Nephron (organoid): ENCODE data around the gene MRPL40.
"Not testable (repeated sequence)": the region's sequence is repeated elsewhere in the genome, so short reads cannot be mapped to it uniquely, and the experiment has no call there.

Experiments
- H3K27ac Mint-ChIP-seq, 3 experiments: 2 replicates each; pipeline ENCODE4 v1.8.0; 2020; ENCODE audit warnings: mixed read lengths in 3 of 3, mild to moderate bottlenecking in 2 of 3, moderate library complexity in 1 of 3
- H3K27me3 Mint-ChIP-seq: 2 replicates; pipeline ENCODE4 v1.8.0; 2021; ENCODE audit warnings: low read depth, mild to moderate bottlenecking, moderate library complexity, mixed read lengths
- H3K36me3 Mint-ChIP-seq: 2 replicates; pipeline ENCODE4 v1.8.0; 2020; ENCODE audit warnings: low read depth, mixed read lengths
- H3K4me1 Mint-ChIP-seq: 2 replicates; pipeline ENCODE4 v1.8.0; 2020; ENCODE audit warnings: mixed read lengths
- H3K4me3 Mint-ChIP-seq, 3 experiments: 2 replicates each; pipeline ENCODE4 v1.8.0; 2020; ENCODE audit warnings: mild to moderate bottlenecking in 3 of 3, mixed read lengths in 3 of 3, moderate library complexity in 2 of 3
- H3K9me3 Mint-ChIP-seq: 2 replicates; pipeline ENCODE4 v1.8.0; 2020; ENCODE audit warnings: mixed read lengths
- TF ChIP-seq, protein P1 (sequence below), 3 experiments: fragments of 200-600 bp; sonication (generic); IDR thresholded peaks; one replicate each; pipeline ENCODE4 v1.5.0; 2021; ENCODE audit warnings: antibody characterized with exemption in 3 of 3; ENCODE audit not compliant: unreplicated experiment in 3 of 3

Gene MRPL40

DNA sequence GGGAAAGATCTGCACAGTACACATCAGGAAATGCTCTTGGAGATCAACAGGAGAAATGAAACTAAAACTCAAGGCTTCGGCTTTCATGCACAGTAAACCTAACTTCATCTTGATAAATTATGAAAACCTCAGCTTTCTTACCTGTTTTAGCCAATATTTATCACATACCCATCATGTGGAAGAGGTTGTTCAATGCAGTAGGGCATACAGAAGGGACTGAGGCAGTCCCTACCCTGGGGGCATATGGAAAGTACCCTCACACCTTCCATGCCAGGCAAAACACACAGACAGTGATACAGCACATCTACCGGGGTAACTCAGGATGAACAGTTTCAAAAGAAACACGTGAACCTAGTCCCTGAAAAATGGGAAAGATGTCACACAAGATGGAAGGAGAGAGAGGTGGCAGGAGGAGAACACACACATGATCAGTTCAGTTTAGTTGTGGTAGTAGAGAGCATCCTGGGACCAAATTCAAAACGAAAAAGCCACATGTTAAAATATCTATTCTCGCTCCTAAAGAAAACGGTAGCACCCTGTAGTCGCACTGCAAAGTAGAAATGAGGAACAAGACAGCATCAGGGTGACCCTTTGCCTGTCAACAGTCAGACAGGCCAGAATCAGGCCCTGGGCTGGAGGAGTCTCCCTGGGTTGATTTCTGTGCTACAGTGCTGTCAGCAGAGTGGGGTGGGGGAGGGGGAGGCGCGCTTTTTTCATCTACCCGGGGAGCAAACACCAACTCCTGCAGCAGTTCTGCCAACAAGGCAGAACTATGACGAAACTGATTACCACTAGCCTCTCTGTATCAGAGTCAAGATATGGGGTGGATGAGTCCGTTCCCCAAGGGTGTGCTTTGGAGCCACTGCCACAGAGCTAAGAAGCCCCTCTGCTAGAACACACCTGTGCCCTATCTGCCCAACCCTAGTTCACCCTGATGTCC lies 2.1 kb upstream of the MRPL40 start:
- peaks cover 2% of the 10 kb centered on the region for H3K36me3 Mint-ChIP-seq
- TF ChIP-seq, protein P1, sequence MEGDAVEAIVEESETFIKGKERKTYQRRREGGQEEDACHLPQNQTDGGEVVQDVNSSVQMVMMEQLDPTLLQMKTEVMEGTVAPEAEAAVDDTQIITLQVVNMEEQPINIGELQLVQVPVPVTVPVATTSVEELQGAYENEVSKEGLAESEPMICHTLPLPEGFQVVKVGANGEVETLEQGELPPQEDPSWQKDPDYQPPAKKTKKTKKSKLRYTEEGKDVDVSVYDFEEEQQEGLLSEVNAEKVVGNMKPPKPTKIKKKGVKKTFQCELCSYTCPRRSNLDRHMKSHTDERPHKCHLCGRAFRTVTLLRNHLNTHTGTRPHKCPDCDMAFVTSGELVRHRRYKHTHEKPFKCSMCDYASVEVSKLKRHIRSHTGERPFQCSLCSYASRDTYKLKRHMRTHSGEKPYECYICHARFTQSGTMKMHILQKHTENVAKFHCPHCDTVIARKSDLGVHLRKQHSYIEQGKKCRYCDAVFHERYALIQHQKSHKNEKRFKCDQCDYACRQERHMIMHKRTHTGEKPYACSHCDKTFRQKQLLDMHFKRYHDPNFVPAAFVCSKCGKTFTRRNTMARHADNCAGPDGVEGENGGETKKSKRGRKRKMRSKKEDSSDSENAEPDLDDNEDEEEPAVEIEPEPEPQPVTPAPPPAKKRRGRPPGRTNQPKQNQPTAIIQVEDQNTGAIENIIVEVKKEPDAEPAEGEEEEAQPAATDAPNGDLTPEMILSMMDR (IDR thresholded peaks at IDR 0.05; ENCODE audit: unreplicated experiment in 3 of 3), result no peak

DNA sequence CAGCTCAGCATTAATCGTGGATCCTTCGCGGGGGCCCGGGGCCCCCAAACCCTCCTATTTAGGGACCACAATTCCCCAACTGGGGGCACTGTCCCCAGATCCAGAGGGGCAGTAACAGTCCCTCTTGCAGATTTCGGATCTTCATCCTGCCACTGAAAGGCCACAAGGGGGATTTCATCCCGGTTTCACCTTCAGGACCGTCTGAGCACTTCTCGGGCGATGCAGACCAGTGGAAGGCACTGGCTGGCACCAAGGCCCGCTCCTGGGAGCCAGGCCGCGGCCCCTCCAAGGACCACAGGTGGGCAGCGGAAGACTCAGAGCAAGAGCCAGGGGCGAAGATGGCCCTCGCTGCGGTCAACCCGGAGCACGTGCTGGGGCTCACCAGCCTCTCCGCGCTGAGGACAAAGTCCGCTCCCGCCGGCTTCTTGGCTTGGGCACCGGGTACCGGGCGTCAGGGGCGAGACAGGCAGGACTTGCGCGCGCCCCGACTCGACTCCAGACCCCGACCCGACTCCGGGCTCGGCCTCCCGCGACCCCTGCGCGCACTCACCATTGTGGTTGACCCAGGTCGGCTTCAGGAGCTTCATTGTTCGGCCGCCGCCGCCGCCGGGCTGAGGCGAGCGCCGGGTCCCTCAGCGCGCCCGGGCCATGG lies 1.3 kb upstream of the MRPL40 start:
- H3K36me3 Mint-ChIP-seq, result peaks cover 7% of the 10 kb centered on the region
- no peaks in the 10 kb centered on the region for H3K9me3 Mint-ChIP-seq
- TF ChIP-seq, protein P1 (IDR thresholded peaks at IDR 0.05; ENCODE audit: unreplicated experiment in 3 of 3), result no peak
- peak overlapping the region; percentile 69 to 74 (median 70) for H3K27ac Mint-ChIP-seq
- peaks cover 21% of the 10 kb centered on the region for H3K4me1 Mint-ChIP-seq
- H3K4me3 Mint-ChIP-seq, result peak overlapping the region; percentile 77 to 89 (median 88)
- H3K27me3 Mint-ChIP-seq, result no peaks in the 10 kb centered on the region

More for the DNA sequence above, 2.1 kb upstream of the MRPL40 start:
- peak overlapping the region; percentile 77 to 89 (median 88) for H3K4me3 Mint-ChIP-seq
- peak overlapping the region; percentile 69 to 74 (median 70) for H3K27ac Mint-ChIP-seq
- H3K27me3 Mint-ChIP-seq, result no peaks in the 10 kb centered on the region
- H3K9me3 Mint-ChIP-seq, result no peaks in the 10 kb centered on the region
- peaks cover 21% of the 10 kb centered on the region for H3K4me1 Mint-ChIP-seq

DNA sequence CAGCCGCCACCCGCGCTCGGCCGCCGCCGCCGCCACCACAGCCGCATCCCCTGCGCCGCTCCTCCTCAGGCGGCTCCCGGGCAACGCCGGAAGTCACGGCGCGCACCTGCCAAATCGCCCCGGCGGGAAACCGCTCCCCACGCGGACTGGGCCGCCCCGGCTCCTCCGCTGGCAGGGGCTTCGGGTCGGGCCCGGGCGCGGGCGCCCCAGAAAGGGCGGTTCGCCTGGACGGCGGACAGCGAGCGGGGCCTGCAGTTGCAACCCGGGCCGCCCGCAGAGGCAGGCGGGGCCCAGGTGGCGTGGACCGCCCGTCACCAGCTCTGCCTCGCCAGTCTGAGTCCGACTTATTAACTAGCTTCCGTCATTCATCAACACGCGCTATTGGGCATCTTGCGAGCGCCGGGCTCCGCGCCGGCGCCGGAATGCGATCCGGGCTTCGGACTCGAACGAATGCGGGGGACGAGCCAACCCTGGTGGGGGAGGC lies 654 bp upstream of the MRPL40 start, which contains the start of gene HIRA:
TSS of gene HIRA (minus strand) at position 85 of the 484 bp plus-strand sequence. CDS start 257 bp downstream, outside the sequence.
- Mint-ChIP-seq H3K27ac (peak within 1 kb of the TSS; percentile 90 to 97 (median 95)), H3K27me3 (no peaks in the 10 kb centered on the region), H3K36me3 (peaks cover 10% of the 10 kb centered on the region), H3K4me1 (peaks cover 21% of the 10 kb centered on the region), H3K9me3 (no peaks in the 10 kb centered on the region), H3K4me3 (peak within 1 kb of the TSS; percentile 94 to 97 (median 95))
- TF ChIP-seq, protein P1 (IDR thresholded peaks at IDR 0.05; ENCODE audit: unreplicated experiment in 3 of 3), result no peak

DNA sequence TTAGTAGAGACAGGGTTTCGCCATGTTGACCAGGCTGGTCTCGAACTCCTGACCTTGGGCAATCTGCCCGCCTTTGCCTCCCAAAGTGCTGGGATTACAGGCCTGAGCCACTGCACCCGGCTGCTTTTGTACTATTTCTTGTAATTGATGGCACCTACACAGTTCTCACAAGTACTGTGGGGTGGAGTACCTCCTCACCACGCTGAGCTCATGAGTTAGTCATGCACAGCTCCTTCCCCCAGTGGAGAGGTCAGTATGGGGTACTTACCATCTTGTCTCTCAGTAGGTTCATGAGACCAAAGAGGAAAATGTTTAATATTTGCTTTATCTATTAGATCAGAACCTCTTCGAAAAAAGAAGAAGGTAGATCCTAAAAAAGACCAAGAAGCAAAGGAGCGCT lies 2.1 kb downstream of the MRPL40 start:
- no peaks in the 10 kb centered on the region for H3K9me3 Mint-ChIP-seq
- peaks cover 25% of the 10 kb centered on the region for H3K4me1 Mint-ChIP-seq
- H3K27me3 Mint-ChIP-seq, result no peaks in the 10 kb centered on the region
- peak overlapping the region; percentile 94 to 97 (median 95) for H3K4me3 Mint-ChIP-seq
- H3K36me3 Mint-ChIP-seq, result peaks cover 18% of the 10 kb centered on the region
- H3K27ac Mint-ChIP-seq, result no peak overlapping the region
- TF ChIP-seq, protein P1 (IDR thresholded peaks at IDR 0.05; ENCODE audit: unreplicated experiment in 3 of 3), result no peak

DNA sequence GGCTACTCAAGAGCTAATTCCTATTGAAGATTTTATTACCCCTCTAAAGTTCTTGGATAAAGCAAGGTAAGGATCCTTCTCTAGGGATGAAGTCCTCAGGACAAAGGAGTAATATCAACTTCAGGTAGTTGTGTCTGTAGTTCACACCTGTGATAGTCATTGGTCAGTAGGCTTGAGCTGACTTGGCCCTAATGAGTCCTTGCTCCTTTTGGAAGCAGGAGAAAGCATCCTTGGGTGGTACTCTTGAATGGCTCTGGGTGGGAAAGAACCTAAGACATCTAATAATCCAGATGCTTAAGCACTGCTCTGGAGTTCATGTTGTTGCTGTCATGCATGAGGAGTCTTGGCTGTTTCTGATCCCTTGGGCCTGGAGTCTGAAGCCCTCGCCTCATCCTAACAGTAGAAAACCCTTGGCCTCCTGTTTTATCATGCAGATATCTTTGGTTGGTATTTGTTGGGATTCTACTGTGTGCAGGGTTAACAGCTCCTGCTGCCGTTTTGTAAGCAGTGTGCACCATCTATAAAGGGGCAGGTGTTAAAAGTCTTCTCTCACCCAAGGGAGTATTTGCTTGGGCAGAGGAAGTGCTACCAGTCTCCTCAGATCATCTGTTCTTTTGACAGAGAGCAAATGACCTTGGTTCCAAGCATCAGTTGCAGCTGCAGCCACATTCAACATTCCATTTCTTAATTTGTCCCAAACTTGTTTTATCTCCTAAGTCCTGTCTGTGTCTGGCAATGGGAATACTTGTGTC lies 2.7 kb downstream of the MRPL40 start:
- peak overlapping the region; percentile 59 to 94 (median 74) for H3K4me3 Mint-ChIP-seq
- H3K36me3 Mint-ChIP-seq, result peaks cover 18% of the 10 kb centered on the region

DNA sequence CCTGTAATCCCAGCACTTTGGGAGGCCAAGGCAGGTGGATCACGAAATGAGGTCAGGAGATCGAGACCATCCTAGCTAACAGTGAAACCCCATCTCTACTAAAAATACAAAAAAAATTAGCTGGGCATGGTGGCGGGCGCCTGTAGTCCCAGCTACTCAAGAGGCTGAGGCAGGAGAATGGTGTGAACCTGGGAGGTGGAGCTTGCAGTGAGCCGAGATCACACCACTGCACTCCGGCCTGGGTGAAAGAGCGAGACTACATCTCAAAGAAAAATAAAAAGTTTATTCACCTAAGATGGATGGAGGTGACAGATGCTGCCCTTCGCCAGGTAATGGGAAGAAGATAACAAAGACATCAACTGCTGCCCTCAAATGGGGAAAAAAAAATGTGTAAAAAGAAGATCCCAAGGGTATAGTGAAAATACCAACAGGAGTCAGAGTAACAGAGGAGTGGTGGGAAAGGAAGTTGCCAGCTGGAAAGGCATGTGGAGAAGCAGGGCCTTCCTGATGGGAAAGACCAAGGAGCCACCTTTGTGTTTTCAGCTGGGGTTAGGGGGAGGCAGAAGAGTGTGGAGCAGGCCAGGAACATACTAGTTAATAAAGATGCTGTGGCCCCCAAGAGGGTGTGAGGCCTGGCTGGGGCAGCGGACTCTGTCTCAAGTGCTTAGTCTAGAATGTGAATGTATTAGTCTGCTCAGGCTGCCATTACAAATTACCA lies 4.3 kb downstream of the MRPL40 start:
- Mint-ChIP-seq H3K36me3 (peaks cover 25% of the 10 kb centered on the region), H3K4me1 (peaks cover 11% of the 10 kb centered on the region)
- not testable (repeated sequence) for H3K9me3 Mint-ChIP-seq, H3K4me3 Mint-ChIP-seq, H3K27me3 Mint-ChIP-seq, H3K27ac Mint-ChIP-seq

More for the DNA sequence above, 2.7 kb downstream of the MRPL40 start:
- Mint-ChIP-seq H3K4me1 (peaks cover 19% of the 10 kb centered on the region), H3K27ac (no peak overlapping the region), H3K27me3 (no peaks in the 10 kb centered on the region), H3K9me3 (no peaks in the 10 kb centered on the region)
- TF ChIP-seq, protein P1 (IDR thresholded peaks at IDR 0.05; ENCODE audit: unreplicated experiment in 3 of 3), result no peak
